Measurements from ENCODE around the gene TEX261.
"Not testable (repeated sequence)": the region's sequence is repeated elsewhere in the genome, so short reads cannot be mapped to it uniquely, and the experiment has no call there.

DNA sequence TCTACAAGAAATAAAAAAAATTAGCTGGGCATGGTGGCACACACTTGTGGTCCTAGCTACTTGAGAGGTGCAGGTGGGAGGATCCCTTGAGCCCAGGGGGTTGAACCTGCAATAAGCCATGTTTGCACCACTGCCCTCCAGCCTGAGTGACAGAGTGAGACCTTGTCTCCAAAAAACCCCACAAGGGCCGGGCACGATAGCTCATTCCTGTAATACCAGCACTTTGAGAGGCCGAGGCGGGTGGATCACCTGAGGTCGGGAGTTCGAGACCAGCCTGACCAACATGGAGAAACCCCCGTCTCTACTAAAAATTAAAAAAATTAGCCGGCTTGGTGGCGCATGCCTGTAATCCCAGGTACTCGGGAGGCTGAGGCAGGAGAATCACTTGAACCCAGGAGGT, 5.3 kb upstream of the TEX261 start:
- TF ChIP-seq, protein P1, sequence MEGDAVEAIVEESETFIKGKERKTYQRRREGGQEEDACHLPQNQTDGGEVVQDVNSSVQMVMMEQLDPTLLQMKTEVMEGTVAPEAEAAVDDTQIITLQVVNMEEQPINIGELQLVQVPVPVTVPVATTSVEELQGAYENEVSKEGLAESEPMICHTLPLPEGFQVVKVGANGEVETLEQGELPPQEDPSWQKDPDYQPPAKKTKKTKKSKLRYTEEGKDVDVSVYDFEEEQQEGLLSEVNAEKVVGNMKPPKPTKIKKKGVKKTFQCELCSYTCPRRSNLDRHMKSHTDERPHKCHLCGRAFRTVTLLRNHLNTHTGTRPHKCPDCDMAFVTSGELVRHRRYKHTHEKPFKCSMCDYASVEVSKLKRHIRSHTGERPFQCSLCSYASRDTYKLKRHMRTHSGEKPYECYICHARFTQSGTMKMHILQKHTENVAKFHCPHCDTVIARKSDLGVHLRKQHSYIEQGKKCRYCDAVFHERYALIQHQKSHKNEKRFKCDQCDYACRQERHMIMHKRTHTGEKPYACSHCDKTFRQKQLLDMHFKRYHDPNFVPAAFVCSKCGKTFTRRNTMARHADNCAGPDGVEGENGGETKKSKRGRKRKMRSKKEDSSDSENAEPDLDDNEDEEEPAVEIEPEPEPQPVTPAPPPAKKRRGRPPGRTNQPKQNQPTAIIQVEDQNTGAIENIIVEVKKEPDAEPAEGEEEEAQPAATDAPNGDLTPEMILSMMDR (conservative IDR thresholded peaks at IDR 0.05; ENCODE audit: low read depth, low read length): not testable (repeated sequence)
- not testable (repeated sequence) for TF ChIP-seq EZH2 (IDR thresholded peaks at IDR 0.05; ENCODE audit: low read length, unreplicated experiment); EZH2phosphoT487 (IDR thresholded peaks at IDR 0.05; ENCODE audit: borderline replicate concordance, low read length)
